NCI-H2196 (cell line): ENCODE measurements around the gene TMPRSS2.

Source experiments
- DNase-seq: peaks from one replicate; lab custom pipeline; 2025; ENCODE audit not compliant: unreplicated experiment; lab: John Stamatoyannopoulos, UW

The TMPRSS2 gene

GRCh38 chr21:41510500-41510899 lies 2.5 kb upstream of the TMPRSS2 start:
- no peak for DNase-seq

DNA sequence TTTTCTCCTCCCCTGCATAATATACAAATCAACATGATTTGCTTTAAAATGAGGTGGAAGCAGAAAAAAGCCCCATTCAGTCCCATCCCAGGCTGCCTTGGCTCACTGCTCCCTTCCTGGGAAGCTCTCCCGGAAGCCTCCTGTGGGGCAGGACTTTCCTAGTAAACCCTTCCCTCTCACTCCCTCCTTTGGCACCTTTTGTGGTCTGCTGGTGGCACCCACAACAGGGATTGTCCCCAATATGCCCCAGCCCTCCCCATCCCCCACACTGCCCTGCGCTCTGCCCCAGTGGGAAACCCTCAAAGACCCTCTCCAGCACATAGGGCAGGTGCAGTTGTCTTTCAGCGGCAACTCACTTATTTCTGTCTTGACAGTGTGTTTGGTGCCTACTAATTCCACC lies 1.8 kb upstream of the TMPRSS2 start:
- no peak for DNase-seq

DNA sequence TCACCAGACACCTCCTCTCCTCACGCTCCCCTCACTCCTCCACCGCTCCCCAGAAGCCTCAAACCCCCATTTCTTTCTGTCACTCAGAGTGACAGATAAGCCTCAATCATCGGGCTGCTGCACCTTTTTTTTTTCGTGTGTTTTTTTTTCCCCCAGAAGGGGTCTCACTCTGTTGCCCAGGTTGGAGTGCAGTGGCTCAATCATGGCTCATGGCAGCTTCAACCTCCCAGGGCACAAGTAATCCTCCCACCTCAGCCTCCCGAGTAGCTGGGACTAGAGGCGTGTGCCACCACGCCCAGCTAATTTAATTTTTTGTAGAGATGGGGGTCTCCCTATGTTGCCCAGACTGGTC lies 1.2 kb upstream of the TMPRSS2 start:
- no peak for DNase-seq

- DNase-seq = no peak
These were observed 622 bp upstream of the TMPRSS2 start for GRCh38 chr21:41508415-41509144.

DNA sequence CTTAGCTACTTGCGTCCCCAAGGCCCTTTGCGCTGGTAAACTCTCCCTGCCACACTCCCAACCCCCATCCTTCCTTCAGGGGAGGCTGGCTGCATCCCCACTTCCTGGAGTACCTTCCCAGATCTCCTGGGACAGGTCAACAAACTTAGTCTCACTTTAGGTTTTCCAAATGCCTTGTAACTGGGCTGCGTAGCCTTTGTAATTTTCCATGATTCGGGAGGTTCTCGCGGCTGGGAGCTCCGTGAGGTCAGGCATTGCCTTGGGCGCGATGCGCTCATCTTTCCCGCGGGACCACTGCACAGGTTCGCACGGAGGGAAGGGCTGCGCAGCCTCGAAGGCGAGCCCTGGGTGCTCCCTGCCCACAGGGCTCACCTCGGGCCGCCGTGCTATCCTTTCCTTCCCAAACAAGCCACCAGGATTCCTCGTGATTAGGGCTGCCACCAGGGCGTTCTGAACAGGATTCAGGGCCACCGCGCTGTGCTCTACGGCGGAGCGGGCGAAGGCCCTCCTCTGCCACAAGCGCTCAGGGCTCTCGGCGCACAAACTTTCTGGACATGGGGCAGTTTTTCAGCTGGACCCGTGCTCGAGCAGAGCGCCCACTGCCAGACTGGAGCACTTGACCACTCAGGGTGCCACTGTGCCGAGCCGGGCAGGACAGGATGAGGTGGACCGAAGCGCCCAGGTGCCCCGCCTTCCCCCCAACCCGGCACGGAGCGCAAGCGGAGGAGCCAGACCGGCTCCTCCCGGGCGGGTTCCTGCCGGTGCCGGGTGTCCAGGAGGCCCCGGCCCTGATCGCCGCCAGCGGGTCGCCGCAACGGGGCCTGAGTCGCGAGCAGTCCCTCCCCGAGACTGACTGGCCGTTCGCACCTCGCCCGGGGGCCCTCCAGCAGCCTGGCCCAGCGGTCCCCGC lies 1.1 kb downstream of the TMPRSS2 start:
- DNase-seq = no peak

GRCh38 chr21:41506005-41506594 lies 1.9 kb downstream of the TMPRSS2 start:
- DNase-seq = no peak

GRCh38 chr21:41504030-41504429 lies 3.9 kb downstream of the TMPRSS2 start:
- no peak for DNase-seq

GRCh38 chr21:41503331-41503730 lies 4.6 kb downstream of the TMPRSS2 start:
- DNase-seq = no peak

GRCh38 chr21:41501919-41502318 lies 6.0 kb downstream of the TMPRSS2 start:
- DNase-seq = peak; percentile 44

- peak; percentile 62 for DNase-seq
These were observed 7.0 kb downstream of the TMPRSS2 start for GRCh38 chr21:41500931-41501381.

- DNase-seq = no peak
These were observed 7.6 kb downstream of the TMPRSS2 start for GRCh38 chr21:41500363-41500762.

DNA sequence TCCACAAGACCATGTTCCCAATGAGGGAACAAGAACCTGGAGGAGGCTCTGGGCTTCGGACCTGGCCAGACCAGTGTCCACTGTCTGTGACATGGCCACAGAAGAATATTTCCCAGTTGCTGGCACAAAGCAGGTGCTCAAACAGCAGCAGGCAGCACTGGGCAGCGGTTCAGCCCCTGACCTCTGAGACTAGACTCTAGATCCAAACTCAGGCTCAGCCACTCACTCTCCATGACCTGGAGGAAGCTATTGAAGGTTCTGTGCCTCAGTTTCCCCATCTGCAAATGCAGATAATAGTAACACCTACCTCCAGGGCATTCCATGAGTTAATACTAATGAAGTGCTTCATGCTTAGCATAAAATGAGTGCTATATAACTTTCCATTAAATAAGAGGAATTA lies 8.0 kb downstream of the TMPRSS2 start:
- DNase-seq = no peak

DNA sequence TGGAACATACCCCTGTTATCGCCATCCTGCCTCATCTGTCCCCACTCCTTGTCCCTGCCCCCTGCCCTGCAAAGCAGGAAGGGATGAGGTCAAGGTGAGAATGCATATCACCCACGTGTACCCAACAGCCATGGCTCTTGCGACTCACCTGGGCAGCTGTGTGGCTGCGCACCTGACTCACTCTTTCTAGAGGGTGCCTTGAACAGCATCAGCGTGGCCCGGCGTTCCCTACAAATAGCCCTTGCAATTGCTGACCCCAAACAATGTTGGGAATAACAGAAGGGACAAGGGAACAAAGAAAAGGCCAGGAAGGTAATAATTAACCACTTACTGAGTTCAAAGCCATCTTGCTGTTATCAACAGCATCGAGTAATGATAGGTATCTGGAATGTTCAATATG lies 10.2 kb downstream of the TMPRSS2 start:
- no peak for DNase-seq

DNA sequence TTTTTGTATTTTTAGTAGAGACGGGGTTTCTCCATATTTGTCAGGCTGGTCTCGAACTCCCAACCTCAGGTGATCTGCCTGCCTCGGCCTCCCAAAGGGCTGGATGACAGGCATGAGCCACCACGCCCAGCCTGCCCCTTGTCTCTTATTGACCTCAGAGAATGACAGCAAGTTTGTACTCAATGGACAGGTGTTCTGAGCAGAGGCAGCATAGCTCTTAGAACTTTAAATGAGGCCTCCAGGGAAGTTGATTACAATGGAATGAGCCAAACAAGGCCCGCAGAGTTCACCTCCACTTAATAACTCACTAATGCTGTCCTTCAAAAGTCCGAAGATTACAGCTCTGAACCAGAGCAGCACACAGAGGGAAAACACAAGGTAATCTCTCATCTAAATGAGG lies 10.9 kb downstream of the TMPRSS2 start:
- DNase-seq = no peak

DNA sequence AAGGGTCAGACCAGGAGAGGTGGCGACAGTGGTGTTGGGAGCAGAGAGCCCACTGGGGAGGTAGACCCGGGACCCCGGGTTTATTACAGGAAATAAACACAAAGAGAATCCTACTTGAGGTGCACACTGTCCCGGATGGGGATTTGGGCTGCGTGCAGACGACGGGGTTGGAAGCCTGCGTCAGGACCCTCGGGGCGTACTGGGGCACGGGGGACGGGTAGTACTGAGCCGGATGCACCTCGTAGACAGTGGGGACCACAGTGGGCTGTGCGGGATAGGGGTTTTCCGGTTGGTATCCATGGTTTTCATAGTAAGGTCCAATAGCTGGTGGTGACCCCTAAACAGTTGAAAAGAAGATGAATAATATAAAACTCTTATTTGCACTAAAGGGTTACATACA lies 13.7 kb downstream of the TMPRSS2 start:
- no peak for DNase-seq

DNA sequence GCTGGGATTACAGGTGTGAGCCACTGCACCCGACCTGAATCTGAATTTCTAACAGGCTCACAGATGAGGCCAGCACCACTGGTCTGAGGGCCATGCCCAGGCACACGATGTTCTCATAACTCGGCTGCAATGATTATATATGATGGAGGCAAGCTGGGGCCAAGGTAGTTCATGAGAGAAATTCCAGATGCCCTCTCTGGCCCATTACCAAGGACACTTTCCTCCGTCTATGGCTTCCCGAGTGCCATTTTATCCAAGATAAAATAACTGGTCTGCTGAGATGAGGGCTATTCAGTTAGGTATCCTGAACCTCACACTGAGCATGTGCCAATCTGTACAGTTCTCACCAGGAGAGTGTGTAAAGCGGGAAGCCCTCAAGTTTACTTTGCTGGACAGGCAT lies 16.5 kb downstream of the TMPRSS2 start:
- no peak for DNase-seq

GRCh38 chr21:41490330-41490729 lies 17.6 kb downstream of the TMPRSS2 start:
- DNase-seq = no peak

DNA sequence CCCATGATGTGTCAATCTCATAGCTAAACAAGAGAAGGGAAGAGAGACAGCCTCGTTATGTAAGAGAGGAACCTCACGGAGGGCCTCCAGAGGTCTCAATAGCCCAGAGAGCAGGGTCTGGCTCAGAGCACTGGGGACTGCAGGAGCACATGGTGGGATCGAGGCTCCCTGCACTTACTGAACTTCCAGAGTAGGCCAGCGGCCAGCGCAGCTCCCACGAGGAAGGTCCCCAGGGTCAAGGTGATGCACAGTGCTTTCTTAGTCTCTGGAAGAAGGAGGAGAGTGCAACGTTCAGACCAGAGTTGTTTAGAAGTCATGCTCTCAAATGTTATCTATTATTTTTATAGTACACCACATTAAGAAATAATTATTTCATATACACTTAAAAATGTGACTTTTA lies 18.6 kb downstream of the TMPRSS2 start:
- DNase-seq = no peak

GRCh38 chr21:41488080-41488479 lies 19.9 kb downstream of the TMPRSS2 start:
- no peak for DNase-seq

DNA sequence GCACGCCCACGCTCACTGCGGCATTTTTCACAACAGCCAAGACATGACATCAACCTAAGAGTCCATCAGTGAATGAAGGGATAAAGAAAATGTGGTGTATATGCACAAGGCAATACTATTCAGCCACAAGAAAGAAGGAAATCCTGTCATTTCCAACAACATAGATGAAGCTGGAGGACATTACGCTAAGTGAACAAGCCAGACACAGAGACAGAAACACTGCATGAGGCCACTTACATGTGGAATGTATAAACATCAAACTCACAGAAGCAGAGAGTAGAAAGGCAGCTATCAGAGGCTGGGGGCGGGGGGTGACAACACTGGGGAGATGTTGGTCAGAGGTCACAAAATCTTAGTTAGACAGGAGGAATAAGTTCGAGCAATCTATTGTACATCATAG lies 20.9 kb downstream of the TMPRSS2 start:
- DNase-seq = no peak

DNA sequence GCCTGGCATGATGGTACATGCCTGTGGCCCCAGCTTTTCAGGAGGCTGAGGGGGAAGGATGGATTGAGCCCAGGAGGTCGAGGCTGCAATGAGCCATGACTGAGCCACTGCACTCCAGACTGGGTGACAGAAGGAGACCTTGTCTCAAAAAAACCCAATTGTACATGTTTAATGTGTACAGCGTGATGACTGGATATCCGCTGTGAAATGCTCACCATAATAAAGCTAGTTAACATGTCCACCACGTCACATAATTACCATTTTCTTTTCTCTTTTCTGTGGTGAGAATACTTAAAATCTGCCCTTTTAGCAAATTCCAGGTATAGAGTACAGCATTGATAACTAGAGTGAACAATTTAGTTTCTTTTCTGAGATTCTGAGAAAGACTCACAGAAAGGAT lies 24.0 kb downstream of the TMPRSS2 start:
- DNase-seq = no peak

DNA sequence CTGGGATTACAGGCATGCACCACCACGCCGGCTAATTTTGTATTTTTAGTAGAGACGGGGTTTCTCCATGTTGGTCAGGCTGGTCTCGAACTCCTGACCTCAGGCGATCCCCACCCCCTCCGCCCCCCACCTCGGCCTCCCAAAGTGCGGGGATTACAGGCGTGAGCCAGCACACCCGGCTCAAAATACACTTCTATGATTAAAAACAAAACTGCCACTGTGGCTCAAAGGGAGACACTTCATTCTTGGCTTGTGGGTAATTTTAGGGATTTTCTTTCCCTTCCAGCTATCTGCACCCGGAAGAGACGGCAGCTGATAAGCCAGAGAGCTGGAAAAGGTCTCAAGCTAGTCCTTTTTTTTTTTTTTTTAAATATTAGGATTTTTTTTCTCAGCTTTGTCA lies 24.5 kb downstream of the TMPRSS2 start:
- DNase-seq = no peak
